ENCODE measurements around the gene HSPBP1. TPM values are rescaled to one million over a fixed set of nuclear protein-coding genes. Genes with fewer than 3 reads are reported as not detected.

HSPBP1 gene, protein sequence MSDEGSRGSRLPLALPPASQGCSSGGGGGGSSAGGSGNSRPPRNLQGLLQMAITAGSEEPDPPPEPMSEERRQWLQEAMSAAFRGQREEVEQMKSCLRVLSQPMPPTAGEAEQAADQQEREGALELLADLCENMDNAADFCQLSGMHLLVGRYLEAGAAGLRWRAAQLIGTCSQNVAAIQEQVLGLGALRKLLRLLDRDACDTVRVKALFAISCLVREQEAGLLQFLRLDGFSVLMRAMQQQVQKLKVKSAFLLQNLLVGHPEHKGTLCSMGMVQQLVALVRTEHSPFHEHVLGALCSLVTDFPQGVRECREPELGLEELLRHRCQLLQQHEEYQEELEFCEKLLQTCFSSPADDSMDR
- 20.3 TPM for total RNA-seq

DNA sequence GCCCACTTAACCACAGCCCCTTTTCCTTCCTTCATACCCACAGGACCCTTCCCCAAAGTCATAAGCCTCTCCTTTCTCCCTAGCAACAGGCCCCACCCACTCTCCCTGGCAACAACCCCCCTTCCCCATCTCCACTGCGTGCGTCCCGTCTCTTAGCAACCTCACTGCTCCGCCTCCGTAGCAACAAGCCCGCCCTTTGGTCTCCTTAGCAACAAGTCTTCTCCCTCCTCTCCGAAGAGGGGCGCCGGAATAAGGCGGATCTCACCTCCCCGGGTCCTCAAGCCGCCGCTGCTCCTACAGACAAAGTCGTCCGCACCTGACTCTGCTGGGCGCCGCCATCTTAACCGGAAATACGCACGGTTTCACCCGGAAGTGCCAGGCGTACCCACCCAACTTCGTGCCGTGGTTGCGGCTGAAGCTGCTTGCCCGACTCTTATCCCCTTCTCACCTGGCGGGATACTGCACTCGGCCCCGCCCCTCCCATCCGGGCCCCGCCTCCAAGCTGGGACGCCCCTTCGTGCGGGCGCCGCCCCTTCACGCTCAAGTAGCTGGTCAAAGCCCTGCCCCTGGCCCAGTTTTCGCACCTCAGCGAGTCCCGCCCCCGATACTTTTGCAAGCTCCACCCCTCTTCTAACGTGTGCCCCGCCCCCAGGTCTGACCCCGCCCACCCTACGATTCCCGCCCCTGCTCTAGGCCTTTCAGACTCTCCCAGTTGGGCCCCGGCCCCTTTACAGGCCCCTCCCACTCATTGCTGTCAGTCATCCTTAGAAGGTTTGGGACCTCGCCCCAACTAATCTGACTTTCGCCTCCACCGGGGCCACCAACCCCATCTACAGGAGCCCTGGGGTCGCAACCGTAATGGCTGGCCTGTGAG lies at the start of gene HSPBP1:
HSPBP1 (minus strand) TSS at position 341 of the 874 bp plus-strand sequence. CDS start 502 bp downstream, outside the sequence.

DNA sequence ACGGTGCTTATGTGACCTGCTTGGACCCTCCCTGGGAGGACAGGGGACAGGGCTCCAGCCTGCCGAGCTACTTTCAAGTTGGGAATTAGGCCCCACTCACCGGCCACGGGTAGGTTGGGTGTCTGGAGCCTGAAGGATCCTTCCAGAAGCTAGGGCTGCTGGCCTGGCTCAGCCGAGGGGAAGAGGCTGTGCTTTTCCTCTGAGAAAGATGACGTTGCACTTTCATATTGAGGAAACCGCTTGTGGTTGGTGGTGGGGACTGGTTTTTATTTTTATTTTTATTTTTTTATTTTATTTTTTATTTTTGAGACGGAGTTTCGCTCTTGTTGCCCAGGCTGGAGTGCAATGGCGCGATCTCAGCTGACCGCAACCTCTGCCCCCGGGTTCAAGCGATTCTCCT lies 45.3 kb upstream of the HSPBP1 start, which contains the start of gene TMEM150B:
TMEM150B (minus strand) TSS at position 170 of the 400 bp plus-strand sequence. CDS start 4,305 bp downstream, outside the sequence.

DNA sequence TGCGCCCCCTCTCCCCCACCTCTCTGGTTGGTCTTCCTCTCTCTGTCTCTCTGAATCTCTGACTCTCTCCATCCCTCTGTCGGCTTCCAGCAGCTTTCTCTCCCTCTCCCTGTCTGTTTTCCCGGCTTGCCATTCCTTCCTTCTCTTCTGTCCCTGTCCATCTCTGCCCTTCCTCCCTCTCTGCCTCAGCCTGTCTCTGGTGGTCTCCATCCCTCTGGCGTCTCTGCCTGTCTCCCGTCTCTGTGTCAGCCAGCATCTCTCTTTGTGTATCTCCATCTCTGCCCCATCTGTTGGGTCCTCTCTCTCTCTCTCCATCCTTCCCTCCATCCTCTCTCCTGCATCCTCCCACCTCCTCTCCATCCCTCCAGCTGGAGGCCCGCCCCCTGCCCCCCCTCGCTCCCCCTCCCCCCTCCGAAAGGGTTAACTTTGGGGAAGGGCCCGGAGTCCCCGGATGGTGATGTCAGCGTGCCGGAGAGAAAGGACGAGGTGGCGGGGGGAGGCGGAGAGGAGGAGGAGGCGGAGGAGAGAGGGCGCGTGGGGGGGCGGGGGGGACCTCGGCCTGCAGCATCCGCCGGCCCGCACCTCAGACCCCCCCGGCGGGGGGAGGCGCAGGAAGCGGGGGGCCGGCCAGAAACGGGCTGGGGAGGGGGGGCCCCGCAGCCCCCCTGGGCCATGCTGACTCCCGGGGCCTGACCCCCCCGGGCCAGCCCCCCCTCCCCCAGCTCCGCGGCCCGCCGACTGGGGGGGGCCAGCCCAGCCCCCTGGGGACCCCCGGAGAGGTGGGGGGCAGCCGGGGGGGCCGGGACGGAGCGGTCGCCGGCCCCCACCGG lies 3.9 kb upstream of the HSPBP1 start, which contains the start of gene BRSK1:
BRSK1 (plus strand) TSS at position 450 of the 830 bp plus-strand sequence. CDS start 446 bp downstream, outside the sequence.

DNA sequence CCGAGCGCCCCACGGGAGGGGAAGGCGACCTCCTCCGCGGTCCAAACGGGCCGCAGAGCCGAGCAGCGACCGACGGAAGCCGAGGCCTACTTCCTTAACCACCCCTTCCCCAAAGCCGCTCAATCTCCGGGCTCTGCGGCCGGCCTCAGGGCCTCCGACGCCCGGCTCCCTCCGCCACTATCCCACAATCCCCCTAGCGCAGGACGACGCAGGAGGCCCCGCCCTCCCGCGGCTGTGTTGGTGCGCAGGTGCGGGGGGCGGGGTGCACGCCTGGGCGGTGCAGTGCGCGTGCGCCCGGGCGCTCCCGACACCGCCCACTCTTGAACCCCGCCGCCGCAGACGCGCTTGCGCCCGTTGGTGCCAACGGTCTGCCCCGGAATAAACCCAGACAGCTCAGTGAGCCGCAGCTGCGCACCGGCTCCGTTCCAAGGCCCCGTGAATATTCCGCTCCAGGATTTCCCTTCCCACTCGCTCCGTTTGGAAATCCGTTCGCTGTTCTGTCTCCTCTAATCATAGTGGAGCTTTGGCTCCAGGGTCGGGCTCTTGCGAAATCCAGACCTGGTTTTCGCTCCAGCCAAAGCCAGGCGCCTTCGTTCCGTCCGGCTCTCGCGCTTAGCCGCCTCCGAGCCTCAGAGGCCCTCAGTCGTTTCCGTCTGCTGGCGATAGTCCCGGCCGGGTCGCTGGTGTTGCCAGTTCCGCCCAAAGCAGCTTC lies 20.9 kb downstream of the HSPBP1 start, which contains the start of gene PPP6R1:
PPP6R1 (minus strand) TSS at position 190 of the 712 bp plus-strand sequence. CDS start 11,914 bp downstream, outside the sequence.

DNA sequence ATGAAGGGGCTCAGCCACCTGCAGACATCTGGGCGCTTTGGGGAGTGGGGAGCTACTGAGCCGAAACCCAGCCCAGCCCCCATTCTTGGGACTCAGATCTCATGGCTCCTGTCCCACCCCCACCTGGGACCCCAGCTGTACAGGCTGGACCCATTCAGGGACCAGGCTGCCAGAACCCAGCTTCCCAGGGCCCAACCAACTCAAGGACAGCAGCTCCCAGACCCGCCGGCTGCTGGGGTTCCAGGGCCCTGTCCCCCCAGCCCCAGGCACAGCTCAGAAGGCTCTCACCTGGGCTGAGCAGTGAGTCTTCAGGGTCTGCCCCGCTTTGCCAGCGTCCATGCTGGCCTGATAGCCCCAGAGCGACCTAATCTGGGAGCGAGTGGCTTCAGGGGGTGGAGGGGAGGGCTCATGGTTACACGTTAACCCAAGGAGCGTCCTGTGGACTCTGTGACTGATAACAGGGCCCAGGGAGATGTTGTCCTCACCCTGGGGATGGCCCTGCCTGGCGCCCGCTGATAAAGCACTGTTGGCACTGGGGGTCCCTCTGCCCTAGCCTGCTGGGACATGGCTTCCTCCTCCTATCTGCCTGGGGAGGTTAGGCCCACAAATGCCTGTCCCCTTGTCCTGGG lies 51.4 kb downstream of the HSPBP1 start, which contains the start of gene TMEM86B:
TMEM86B (minus strand) TSS at position 361 of the 629 bp plus-strand sequence; CDS start at position 339, 22 bp downstream.

Small RNA genes lying within 50 kb of the gene (small RNA-seq; reads per million reads assigned to genes)
- not detected for gene MIR6802 (ENCODE audit: low replicate concordance)
- not detected for gene MIR6803 (ENCODE audit: low replicate concordance)
- not detected for gene MIR6804 (ENCODE audit: low replicate concordance)

Other genes starting within 250 kb of the HSPBP1 start
- gene GP6, start 241.8 kb downstream of the HSPBP1 start, total RNA-seq, result 0.94 TPM
- 31.0 TPM for gene RDH13, start 217.0 kb downstream of the HSPBP1 start, total RNA-seq
- gene EPS8L1, start 204.2 kb downstream of the HSPBP1 start, total RNA-seq, result 3.1 TPM
- gene PPP1R12C, start 162.5 kb downstream of the HSPBP1 start, total RNA-seq, result 32.6 TPM
- gene TNNT1, start 130.9 kb downstream of the HSPBP1 start, total RNA-seq, result 0.94 TPM
- 0.94 TPM for gene TNNI3, start 122.4 kb downstream of the HSPBP1 start, total RNA-seq
- 0.94 TPM for gene DNAAF3, start 113.5 kb downstream of the HSPBP1 start, total RNA-seq
- gene SYT5, start 99.8 kb downstream of the HSPBP1 start, total RNA-seq, result 47.9 TPM
- gene PTPRH, start 70.6 kb downstream of the HSPBP1 start, total RNA-seq, result not detected
- 4.4 TPM for gene TMEM86B, start 51.3 kb downstream of the HSPBP1 start, total RNA-seq
- 25.0 TPM for gene PPP6R1, start 21.1 kb downstream of the HSPBP1 start, total RNA-seq
- gene BRSK1, start 3.9 kb upstream of the HSPBP1 start, total RNA-seq, result 82.9 TPM
- not detected for gene TMEM150B, start 45.2 kb upstream of the HSPBP1 start, total RNA-seq
- gene KMT5C, start 59.8 kb upstream of the HSPBP1 start, total RNA-seq, result 15.0 TPM
- not detected for gene COX6B2, start 74.6 kb upstream of the HSPBP1 start, total RNA-seq
- not detected for gene GARIN5B, start 83.2 kb upstream of the HSPBP1 start, total RNA-seq
- gene IL11, start 90.4 kb upstream of the HSPBP1 start, total RNA-seq, result not detected
- not detected for gene TMEM190, start 96.7 kb upstream of the HSPBP1 start, total RNA-seq
- gene TMEM238, start 104.2 kb upstream of the HSPBP1 start, total RNA-seq, result not detected
- gene RPL28, start 105.8 kb upstream of the HSPBP1 start, total RNA-seq, result 157 TPM
- gene UBE2S, start 127.7 kb upstream of the HSPBP1 start, total RNA-seq, result 22.8 TPM
- gene SHISA7, start 163.2 kb upstream of the HSPBP1 start, total RNA-seq, result 8.5 TPM
- 13.1 TPM for gene ISOC2, start 181.5 kb upstream of the HSPBP1 start, total RNA-seq
- not detected for gene C19orf85, start 184.6 kb upstream of the HSPBP1 start, total RNA-seq
- 1.6 TPM for gene ZNF628, start 196.5 kb upstream of the HSPBP1 start, total RNA-seq
- 12.5 TPM for gene NAT14, start 205.1 kb upstream of the HSPBP1 start, total RNA-seq
- gene SSC5D, start 208.3 kb upstream of the HSPBP1 start, total RNA-seq, result 0.63 TPM